Measurements from ENCODE around the gene TM4SF1. TPM values are rescaled to one million over a fixed set of nuclear protein-coding genes. Genes with fewer than 3 reads are reported as not detected.
A peak's percentile ranks its signal among the peaks of the same experiment; 100 is the strongest.

TM4SF1 gene
- total RNA-seq, 1 donor from 2014 or later: 60.3 TPM

DNA sequence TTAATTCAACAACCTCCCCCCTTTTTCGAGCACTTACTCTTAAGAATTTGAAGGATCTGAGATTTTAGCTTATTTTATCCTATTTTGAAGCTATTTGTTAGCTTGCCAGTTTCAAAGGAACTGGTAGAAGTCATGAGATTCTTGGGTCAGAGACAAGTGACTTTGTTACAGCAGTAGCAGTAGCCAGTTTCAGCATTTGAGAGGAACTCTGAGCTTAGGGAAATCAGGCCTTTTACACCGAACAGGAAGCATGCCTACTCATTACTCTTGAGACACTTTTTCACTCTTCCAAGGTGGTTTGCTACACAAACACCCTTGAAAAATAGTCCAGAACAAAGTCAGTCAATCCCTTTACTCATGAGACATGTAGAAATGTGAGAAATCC, 24.5 kb upstream of the TM4SF1 start:
- Mint-ChIP-seq H3K4me1 (ENCODE audit: low read depth) (peaks cover 28% of the 10 kb centered on the region), H3K27me3 (ENCODE audit: low read depth) (no peaks in the 10 kb centered on the region), H3K27ac (ENCODE audit: unreplicated experiment) (peak overlapping the region; percentile 55), H3K36me3 (ENCODE audit: low read depth) (no peaks in the 10 kb centered on the region), H3K9me3 (ENCODE audit: low read depth) (peaks cover 8% of the 10 kb centered on the region), H3K4me3 (ENCODE audit: unreplicated experiment) (no peak overlapping the region)
- no peak for DNase-seq (ENCODE audit: low spot score)
- TF ChIP-seq, protein P1, sequence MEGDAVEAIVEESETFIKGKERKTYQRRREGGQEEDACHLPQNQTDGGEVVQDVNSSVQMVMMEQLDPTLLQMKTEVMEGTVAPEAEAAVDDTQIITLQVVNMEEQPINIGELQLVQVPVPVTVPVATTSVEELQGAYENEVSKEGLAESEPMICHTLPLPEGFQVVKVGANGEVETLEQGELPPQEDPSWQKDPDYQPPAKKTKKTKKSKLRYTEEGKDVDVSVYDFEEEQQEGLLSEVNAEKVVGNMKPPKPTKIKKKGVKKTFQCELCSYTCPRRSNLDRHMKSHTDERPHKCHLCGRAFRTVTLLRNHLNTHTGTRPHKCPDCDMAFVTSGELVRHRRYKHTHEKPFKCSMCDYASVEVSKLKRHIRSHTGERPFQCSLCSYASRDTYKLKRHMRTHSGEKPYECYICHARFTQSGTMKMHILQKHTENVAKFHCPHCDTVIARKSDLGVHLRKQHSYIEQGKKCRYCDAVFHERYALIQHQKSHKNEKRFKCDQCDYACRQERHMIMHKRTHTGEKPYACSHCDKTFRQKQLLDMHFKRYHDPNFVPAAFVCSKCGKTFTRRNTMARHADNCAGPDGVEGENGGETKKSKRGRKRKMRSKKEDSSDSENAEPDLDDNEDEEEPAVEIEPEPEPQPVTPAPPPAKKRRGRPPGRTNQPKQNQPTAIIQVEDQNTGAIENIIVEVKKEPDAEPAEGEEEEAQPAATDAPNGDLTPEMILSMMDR (IDR thresholded peaks at IDR 0.05): no peak

DNA sequence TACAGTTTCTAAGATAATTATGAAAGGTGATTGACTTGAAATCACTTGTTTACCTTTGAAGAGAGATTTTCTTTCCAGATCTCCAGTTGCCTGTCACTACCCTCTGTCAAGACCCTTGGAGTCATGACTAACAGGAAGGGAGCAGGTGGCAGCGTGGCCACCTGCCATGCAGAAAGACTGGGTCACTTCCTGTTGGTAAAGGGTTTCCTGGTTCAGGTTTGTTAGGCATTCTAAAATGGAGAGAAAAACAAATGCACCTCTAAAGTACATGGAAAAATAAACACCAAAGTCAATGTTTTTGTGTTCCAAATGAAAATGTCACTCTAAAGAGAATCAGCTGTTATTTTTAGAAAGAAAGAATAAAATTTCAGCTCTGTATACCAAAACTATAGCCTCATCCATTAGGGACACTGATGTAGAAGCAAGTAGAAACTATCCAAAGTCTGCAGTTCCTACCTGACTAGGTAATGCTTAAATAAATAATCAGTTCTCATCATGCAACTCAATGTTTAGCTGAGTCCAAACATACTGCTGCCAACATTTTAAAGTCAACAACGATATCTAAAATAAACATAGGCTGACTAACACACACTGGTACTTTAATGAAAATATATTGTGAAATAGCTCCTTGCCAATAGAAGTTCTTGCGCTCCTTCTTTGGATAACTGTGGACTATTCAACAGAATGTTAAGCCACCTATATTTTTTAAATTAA, 23.9 kb upstream of the TM4SF1 start:
- no peaks in the 10 kb centered on the region for H3K36me3 Mint-ChIP-seq (ENCODE audit: low read depth)
- peak overlapping the region; percentile 55 for H3K27ac Mint-ChIP-seq (ENCODE audit: unreplicated experiment)
- peaks cover 8% of the 10 kb centered on the region for H3K9me3 Mint-ChIP-seq (ENCODE audit: low read depth)
- H3K4me3 Mint-ChIP-seq (ENCODE audit: unreplicated experiment): no peak overlapping the region
- no peaks in the 10 kb centered on the region for H3K27me3 Mint-ChIP-seq (ENCODE audit: low read depth)
- no peak for DNase-seq (ENCODE audit: low spot score)
- TF ChIP-seq, protein P1 (IDR thresholded peaks at IDR 0.05): no peak
- H3K4me1 Mint-ChIP-seq (ENCODE audit: low read depth): peaks cover 34% of the 10 kb centered on the region

DNA sequence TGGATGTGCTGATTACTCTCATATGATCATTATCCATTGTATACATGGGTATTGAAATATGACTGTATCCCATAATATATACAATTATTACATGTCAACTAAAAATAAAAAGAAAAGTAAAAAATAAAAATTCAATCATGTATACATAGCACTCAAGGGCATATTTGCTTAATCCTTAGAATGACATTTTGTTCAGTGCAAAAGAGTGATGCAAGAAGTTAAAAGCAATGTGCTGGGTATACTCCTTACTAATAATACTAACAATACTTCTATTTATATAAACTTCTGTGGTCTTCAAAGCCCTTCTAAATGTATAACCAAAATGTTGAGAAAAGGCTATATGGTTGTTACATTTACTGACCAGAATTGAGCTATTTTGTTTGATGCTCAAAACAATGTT, 23.2 kb upstream of the TM4SF1 start:
- Mint-ChIP-seq H3K27ac (ENCODE audit: unreplicated experiment) (peak overlapping the region; percentile 55), H3K9me3 (ENCODE audit: low read depth) (peaks cover 8% of the 10 kb centered on the region), H3K4me1 (ENCODE audit: low read depth) (peaks cover 41% of the 10 kb centered on the region), H3K36me3 (ENCODE audit: low read depth) (no peaks in the 10 kb centered on the region), H3K4me3 (ENCODE audit: unreplicated experiment) (no peak overlapping the region), H3K27me3 (ENCODE audit: low read depth) (no peaks in the 10 kb centered on the region)
- TF ChIP-seq, protein P1 (IDR thresholded peaks at IDR 0.05): no peak
- no peak for DNase-seq (ENCODE audit: low spot score)

DNA sequence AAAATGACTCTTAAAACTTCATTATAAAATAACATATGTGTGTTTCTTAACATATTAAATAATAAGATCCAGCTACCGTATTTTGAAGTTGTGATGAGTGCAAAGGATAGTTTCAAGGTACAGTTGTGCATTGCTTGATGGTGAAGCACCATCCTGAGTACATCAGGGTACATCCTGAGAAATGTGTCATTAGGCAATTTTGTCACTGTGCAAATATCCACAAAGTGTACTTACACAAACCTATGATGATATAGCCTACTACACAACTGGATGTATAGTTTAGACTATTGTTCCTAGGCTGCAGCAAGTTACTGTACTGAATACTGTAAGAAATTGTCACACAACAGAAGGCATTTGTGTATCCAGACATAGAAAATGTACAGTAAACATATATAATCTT, 20.8 kb upstream of the TM4SF1 start:
- Mint-ChIP-seq H3K4me1 (ENCODE audit: low read depth) (peaks cover 61% of the 10 kb centered on the region), H3K4me3 (ENCODE audit: unreplicated experiment) (no peak overlapping the region), H3K27ac (ENCODE audit: unreplicated experiment) (no peak overlapping the region), H3K9me3 (ENCODE audit: low read depth) (peaks cover 8% of the 10 kb centered on the region), H3K36me3 (ENCODE audit: low read depth) (no peaks in the 10 kb centered on the region), H3K27me3 (ENCODE audit: low read depth) (no peaks in the 10 kb centered on the region)
- TF ChIP-seq, protein P1 (IDR thresholded peaks at IDR 0.05): no peak
- no peak for DNase-seq (ENCODE audit: low spot score)

DNA sequence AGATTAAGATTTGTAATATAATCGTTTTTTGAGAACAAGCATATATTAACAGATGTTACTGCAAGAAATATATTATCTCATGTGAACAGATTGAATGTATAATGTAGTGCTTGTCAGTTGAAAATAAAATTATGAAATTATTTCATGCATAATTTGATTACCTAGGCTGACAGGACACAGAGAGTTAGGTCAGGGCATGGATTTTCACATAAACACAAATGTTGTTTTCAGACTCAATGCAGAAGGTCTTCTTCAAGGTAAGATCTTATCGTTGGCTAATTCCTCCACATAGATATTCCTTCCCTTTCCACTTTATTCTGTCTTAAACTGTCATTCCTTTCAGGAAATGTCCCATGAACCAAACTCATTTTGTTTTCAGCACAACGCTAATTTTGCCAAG, 20.1 kb upstream of the TM4SF1 start:
- no peak for DNase-seq (ENCODE audit: low spot score)
- Mint-ChIP-seq H3K4me3 (ENCODE audit: unreplicated experiment) (no peak overlapping the region), H3K27me3 (ENCODE audit: low read depth) (no peaks in the 10 kb centered on the region), H3K27ac (ENCODE audit: unreplicated experiment) (no peak overlapping the region), H3K4me1 (ENCODE audit: low read depth) (peaks cover 62% of the 10 kb centered on the region), H3K36me3 (ENCODE audit: low read depth) (no peaks in the 10 kb centered on the region), H3K9me3 (ENCODE audit: low read depth) (peaks cover 7% of the 10 kb centered on the region)
- TF ChIP-seq, protein P1 (IDR thresholded peaks at IDR 0.05): no peak

All from chondrocyte (in vitro differentiated cells).